GM19025 (cell line): Measurements from ENCODE around the gene RHOU.

Source experiments
- ATAC-seq: cut with Tn5 transposase; IDR thresholded peaks from one replicate; pipeline ENCODE4 v1.9.1; 2021; ENCODE audit warnings: mild to moderate bottlenecking, low read depth, moderate library complexity; ENCODE audit not compliant: unreplicated experiment

RHOU gene

GRCh38 chr1:228736844-228737445 lies 1.7 kb downstream of the RHOU start:
- no peak for ATAC-seq

GRCh38 chr1:228737601-228738041 lies 2.3 kb downstream of the RHOU start:
- ATAC-seq: no peak

DNA sequence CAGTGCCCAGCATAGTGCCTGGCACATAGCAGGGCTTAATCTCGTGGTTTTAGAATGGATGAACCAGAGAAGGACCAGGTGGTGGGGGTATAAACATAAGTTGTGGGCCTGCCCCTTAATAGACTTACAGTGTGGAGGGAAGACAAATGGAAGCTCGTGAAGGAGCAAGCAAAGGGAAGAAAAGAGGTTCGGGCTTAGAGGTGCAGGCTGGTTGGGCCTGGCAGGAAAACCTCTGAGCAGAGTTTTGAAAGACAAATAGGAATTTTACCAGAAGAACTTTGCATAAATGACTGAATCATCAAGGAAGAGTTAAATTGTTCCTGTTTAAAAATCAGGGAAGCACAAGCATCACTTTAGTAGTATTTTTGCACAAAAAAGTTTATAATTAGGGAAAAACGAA lies 4.5 kb downstream of the RHOU start:
- no peak for ATAC-seq

DNA sequence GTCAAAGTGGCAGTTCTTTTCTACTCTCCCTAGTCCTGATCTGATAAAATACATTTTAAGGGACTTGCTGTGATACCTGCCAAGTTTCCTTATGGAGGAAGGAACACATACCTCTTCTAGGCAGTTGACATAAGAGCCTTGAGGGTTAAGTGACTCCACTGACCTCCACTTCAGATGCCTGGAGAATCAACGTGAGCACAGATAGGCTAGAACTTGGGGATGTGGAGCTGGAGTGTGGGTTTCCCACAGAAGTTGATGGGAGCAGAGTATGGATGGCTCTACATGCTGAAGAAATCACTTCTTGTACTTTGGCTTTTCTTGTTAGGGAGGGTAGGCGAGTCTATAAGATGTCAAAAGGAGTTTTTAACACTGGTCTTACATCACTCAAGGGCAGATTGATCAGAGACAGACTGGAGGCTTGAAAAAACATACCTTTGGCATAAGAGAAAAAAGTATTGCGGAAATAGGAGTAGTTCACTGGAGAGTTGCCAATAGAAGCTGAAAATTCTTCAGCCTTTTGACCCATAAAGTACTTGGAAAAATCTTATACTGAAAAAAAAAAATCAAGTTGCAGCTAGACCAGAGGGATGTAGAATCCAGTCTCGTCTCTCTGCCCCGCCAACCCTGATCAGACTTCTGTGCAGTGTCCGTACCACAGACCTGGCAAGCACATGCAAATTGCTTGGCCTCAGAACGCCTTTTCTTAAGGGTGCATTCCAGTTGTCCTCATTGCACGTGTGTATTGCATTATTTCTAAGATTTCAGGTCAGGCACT lies 5.5 kb downstream of the RHOU start:
- no peak for ATAC-seq

DNA sequence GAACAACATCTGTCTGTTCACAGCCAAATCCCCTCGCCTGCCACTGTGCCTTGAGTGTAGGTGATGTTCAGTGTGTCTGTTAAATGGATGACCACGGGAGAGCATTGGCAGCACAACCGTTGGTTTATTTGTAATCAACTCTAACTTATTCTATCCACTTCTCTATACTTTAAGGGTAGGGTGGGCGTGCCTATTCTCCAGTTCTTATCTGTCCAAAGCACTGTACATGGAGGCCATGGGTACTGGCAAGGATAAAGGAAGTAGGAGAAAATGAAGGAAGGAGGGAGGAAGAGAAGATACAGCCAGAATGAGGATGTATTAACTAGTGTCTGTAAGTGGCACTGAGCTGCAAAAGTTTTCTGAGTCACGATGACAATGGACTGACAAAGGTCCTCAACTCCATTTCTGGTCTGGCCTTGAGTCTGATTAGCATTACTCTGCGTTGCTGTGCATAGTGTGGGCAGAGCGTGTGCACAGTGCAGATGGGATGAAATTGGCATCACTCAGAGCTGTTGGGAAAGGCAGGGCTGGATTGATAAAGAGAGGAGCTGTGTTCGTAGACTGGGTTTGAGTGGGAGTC lies 7.1 kb downstream of the RHOU start:
- ATAC-seq: no peak

DNA sequence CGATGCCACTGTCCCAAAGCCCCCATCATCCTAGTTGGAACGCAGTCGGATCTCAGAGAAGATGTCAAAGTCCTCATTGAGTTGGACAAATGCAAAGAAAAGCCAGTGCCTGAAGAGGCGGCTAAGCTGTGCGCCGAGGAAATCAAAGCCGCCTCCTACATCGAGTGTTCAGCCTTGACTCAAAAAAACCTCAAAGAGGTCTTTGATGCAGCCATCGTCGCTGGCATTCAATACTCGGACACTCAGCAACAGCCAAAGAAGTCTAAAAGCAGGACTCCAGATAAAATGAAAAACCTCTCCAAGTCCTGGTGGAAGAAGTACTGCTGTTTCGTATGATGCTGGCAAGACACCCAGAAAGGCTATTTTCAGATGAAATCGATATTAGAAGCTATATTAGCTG lies 8.1 kb downstream of the RHOU start:
- ATAC-seq: no peak

GRCh38 chr1:228744356-228744755 lies 9.1 kb downstream of the RHOU start:
- no peak for ATAC-seq

DNA sequence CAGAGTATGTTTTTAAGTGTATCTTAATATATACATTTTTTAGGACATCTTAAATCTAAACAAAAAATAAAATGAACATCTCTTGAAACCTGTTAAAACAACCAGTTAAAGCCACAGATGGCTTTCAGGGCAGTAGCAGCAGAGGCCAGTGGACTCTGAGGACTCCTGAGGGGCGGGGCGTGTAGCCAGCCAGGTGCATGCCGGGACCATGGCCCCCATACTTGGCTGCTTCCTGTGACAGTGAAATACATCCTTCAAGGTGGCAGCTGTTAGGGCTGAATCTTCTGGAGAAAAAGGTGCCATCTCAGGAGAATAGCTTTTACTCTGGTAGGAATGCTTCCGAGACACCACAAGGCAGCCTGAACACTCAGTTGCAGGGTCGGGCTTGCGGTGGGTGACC lies 9.6 kb downstream of the RHOU start:
- no peak for ATAC-seq

GRCh38 chr1:228745497-228745896 lies 10.2 kb downstream of the RHOU start:
- no peak for ATAC-seq

DNA sequence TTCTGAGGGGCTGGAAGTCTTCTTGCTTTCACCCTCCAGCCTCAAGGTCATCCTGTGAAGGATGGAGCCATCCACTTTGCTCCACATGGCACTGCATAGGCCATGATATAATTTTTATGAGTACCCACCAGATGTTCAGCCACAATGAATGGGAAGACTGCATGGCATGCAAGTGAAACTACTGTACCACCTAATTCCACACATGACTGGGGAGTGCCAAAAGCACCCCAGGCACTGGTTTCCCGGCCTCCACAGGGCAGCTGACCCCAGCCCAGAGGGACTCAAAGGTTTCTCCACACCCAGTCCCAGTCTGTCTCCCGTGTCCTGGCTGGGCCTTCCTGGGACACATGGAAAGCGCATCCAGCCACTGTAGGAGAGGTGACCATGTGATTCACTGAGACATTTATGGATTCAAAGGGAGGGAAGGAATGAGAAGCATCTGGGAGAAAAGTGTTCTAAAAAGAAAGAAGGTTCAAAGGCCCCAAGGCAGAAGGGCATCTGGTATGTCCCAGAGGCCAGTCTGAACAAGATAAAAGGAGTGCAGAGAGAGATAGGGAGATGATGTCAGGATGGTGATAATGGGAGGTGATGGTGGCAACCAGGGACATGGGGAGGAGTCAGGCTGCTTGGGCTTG lies 12.1 kb downstream of the RHOU start:
- ATAC-seq: no peak

GRCh38 chr1:228748029-228748428 lies 12.8 kb downstream of the RHOU start:
- no peak for ATAC-seq

DNA sequence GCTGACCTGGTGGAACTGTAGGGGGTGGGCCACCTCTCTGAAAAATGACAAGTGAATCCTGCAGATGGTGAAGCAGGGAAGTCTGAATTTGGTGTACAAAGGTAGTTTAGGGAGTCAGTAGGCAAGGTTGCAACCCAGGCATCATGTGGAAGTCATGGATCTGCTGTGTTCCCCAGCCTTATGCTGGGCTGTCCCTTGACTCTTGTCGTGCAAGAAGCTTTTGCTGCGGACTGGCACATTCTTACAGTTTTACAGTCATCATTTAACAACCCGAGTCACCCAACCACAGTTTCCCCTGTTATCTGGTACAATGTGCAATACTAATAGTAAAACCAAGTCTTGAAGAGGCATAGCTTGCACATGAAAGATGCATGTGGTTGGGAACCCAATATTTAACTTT lies 13.2 kb downstream of the RHOU start:
- no peak for ATAC-seq

- no peak for ATAC-seq
These were observed 14.5 kb downstream of the RHOU start for GRCh38 chr1:228749765-228750164.

DNA sequence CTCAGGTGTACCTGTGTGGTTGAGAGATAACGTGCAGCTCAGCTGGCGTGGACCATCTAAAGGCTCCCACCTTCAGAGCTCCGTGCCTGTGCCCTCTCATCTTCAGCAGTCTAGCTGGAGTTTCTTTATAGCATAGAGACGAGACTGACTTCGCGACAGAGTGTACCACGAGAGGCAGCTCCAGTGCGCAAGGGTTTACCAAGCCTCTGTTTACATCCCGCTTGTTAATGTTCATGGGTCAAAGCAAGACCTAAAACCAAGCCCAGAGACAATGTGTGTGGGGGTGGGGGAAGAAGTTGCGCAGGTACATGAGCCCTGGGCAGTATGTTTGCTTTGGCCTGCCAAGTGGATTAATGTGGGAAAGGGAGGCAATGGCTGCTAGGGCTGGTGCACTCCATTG lies 15.6 kb downstream of the RHOU start:
- ATAC-seq: no peak

GRCh38 chr1:228751360-228752098 lies 16.2 kb downstream of the RHOU start:
- no peak for ATAC-seq

- no peak for ATAC-seq
These were observed 17.0 kb downstream of the RHOU start for GRCh38 chr1:228752258-228752657.

- no peak for ATAC-seq
These were observed 17.5 kb downstream of the RHOU start for GRCh38 chr1:228752675-228753265.

DNA sequence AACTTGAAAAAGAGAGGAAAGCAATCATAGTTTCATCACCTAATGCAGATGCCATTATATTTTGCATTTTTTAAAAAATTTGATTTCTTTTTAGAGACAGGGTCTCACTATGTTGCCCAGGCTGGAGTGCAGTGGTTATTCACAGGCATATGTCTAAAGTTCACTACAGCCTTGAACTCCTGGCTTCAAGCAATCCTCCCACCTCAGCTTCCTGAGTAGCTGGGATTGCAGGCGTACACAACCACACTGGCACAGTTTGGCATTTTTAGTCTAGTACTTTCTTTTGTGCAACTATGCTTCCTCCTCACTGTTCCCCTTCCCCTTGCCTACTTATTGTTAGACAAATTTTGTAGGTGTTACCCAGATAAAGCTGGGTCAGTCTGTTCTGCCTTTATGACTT lies 18.0 kb downstream of the RHOU start:
- ATAC-seq: no peak

DNA sequence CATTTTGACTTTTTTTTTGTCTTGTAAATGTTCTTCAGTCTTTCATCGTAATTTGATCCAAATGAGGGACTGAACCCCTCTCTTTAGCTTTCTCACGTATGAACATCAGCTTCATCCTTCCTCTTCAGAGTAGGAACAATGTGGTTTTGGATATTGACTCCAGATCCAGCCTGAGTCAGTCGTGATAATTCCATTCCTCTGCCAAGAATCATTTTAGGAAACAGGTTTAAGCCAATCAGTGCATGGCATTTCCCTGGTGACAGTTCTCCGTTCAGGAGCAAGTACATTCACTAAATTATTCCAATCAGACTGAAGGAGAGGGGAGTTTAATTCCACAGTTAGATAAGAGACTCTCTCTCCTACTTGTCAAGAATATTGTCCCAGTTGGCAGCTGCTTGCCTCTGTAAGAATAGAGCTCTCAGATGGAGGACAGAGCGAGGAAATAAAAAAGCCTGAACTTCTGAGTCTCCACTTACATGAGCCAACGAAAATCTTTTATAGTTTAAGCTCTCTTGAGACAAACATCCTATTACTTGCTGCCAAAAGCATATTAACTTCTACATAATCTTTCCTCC lies 18.6 kb downstream of the RHOU start:
- no peak for ATAC-seq

GRCh38 chr1:228754646-228755268 lies 19.5 kb downstream of the RHOU start:
- no peak for ATAC-seq
